Raji (cell line): ENCODE measurements around the gene BICD1.

Experiments
- POLR2A ChIP-seq: IDR thresholded peaks from 2 replicates; pipeline ENCODE4 v1.6.1; 2011; ENCODE audit warnings: low read depth, low read length, control low read depth; ENCODE audit not compliant: insufficient read depth

The BICD1 gene

DNA sequence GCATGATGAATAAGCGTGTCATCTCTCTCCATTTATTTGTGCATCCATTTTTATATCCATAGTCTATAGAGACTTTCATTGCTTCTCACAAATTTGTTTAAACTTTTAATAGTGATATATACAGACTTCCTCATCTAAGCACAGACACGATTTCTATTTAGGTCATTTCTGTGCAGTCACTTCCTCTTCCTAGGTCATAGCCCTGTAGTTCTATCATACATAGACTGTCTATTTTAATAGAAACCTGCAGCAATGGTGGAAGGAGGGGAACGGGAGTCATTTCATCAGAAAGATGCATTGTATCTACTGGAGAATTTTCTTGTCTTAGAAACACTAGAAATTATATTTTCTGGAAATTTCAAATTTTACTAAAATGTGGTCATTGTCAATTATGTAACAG, 159.3 kb downstream of the BICD1 start:
- TF ChIP-seq POLR2A: 0 out of 2 replicates have a peak, but pooled peaks have one; percentile 17

DNA sequence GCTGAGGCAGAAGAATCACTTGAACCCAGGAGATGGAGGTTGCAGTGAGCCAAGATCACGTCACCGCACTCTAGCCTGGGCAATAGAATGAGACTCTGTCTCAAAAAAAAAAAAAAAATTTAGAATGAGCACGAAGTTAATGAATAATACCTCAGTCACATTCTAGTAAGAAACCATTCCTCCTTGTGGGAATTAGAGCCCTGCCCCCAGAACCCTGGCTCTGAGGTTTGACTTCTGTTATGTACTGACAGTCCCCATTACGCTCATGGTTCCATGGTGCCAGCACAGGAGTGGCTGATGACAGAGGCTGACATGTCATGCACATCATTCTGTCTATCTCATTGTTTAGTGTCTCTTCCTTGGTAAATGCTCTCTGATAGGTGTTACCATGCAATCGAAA, 160.1 kb downstream of the BICD1 start:
- TF ChIP-seq POLR2A: no peak

DNA sequence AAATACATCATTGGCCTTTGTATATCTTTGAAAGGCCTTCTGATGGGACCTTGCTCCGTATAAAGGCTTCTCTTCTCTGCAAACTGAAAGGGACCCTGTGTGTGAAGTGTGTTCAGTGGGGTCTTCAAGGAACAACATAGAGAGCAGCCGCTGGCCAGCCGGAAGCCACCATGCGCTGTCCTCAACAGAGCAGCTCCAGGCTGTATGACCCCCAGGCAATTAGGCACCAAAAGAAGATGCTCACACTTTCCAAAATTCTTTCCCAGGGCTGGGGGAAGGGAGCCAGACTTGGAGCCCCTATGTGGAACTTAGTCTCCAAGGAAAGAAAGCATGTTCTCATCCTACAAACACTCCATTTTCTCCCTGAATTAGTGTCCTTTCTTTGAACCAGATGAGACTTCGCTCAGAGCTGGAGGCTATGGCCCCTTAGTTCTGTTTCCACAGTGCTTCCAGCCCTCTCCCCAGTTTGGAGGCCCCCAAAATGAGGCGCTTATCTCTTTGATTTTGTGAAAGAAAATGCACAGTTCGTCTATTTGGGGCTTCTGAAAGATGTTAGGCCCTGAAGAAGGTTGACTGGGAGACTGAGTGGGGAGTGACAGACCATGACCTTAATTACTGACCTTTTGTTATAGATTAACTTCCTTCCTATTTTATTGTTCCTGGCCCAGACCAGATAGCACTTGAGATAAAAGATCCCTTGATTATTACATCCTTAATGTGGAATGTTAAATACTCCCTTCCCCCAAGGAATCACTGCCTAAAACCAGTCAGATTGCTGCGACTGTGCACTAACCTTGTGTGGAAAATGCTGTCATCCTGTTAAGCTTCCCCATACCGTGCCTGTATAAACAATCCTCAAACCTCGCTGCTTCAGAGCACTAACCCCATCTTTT, 164.4 kb downstream of the BICD1 start:
- TF ChIP-seq POLR2A: 0 out of 2 replicates have a peak, but pooled peaks have one; percentile 20

DNA sequence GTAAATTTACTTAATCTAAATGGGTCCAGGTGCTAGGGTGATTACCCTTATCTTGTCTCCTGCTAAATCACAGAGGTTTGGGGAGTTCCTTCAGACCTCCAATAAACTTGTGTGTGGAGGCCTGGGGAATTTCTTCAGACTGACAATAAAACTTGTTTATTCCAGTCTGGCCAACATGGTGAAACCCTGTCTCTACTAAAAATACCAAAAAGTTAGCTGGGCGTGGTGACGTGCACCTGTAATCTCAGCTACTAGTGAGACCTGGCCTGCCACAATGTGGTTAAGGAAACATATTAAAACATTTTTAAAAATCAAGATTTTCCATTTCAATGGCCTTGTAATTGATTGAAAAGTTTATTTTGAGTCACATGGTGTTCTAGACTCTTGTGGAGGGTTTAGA, 165.8 kb downstream of the BICD1 start:
- TF ChIP-seq POLR2A: no peak

DNA sequence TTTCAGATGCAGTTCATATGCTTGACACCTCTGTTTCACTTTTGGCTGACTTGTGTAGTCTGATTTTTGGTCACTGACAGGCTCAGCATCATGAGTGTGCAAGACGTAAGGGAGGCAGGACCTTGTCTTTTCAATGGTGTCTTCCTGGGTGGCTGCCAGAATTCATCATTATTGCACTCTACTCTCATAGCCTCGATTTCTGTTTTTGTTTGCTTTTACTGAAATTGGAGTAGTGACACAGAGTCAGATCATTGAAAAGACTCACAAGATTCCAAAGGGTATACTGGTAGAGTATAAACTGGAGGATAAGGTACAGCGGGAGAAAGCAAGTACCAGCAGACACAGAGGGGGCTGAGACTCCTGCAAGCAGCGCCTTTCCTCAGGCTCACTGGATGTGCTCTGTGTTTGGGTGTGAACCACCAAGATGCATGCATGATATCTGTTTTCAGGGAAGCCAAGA, 166.4 kb downstream of the BICD1 start:
- TF ChIP-seq POLR2A: no peak

DNA sequence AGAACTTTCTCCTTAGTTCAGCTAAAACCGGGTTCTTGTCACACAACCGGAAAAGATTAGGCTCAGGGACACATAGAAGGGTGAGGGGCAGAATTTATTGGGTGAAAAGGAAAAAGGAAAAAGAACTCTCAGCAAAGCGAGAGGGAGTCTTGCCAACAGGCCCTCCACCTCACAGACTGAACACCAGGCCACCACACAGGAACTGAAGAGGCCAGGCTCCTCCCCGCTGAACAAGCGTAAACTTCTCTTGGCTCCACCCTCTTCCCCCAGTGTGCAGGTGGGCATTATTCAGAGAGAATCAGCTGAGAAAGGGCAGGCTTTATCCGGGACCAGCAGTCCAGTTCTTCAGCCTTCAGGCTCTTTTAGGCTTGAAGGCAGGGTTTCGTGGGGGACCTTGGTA, 167.1 kb downstream of the BICD1 start:
- TF ChIP-seq POLR2A: peak; percentile 97

DNA sequence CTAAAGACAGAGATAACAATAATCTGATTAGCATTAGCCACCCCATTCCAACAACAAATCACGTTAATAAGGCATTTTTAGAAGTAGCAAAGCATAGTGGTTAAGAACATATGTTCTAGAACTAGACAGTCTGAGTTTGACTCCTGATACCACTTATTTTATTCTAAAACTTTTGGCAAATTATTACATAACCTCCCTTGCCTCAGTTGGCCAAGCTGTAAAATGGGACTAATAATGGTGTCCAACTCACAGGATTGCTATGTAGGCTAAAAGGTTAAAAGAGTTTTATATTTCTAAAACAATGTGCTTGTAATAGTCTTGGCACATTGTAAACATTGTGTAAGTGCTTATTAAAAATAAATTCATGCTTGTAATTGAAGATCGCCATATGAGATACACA, 168.0 kb downstream of the BICD1 start:
- no peak for TF ChIP-seq POLR2A

DNA sequence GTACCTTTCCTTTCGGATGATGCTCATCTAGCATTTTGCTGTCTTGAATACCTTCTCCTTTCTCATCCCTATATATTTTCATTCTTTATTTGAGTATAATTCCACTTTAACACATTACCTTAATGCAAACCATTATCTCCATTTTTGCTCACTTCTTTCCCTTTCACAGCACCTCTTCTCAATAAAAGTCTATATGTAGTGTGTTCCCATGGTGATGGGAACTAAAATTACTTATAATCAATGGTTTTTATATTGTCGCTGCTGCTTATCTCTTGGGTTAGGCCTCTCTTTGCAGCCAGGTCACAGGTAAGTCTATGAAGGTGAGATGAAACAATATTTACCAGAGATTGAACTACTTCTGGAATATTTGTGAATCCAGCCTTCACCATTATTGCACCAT, 171.1 kb downstream of the BICD1 start:
- TF ChIP-seq POLR2A: no peak

DNA sequence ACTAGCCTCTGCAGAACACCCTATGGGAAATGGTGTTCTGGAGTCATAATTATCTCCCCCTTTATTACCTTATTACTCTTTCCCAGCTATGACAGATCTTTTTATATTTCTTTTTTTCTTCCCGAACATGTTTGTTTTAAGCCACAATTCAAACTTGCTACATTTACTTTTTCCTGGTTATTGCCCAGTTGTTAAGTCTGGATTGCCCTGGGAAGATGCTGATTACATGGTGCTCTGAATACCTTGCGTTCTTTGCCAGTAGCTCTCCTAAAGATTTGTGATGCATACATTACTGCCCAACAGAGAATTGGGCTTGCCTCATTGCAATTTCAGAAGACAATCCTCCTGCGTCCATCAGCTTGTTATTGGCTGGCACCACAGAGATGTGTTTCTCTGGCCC, 174.5 kb downstream of the BICD1 start:
- TF ChIP-seq POLR2A: no peak

DNA sequence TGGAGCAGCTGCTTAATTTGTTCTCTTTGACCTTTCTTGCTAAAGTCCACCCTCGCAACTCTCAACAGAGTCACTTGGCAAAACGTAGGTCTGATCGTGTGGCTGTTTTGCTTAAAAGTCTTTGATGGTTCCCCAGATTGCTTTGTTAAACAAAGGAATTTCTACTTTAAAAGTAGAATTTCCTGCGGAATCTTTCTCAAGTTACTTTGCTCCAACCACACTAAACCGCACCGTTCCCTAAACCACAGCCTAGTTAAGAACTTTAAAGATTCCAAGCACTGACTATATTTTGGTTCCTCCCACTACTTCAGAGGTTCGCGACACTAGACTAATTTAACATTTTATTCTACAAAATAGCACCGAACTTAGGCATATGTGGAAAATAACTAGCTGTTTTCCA, 177.9 kb downstream of the BICD1 start:
- no peak for TF ChIP-seq POLR2A

DNA sequence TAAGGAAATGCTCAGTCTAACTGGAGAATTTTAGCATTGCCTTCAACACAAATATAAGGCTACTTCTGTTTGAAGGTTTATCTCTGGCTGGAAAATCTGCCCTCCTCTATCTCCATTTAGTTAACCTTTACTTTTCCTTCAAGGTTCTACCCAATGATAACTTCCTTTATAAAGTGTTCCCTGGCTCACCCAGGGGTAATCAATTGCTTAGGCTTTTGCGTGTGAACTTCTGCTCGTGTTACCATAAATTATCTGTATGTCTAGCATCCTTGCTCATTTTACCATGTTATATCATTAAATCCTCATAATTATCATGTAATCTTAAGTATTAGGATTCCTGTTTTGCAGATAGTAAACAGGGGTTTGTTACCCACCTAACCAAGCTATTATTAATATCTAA, 178.4 kb downstream of the BICD1 start:
- TF ChIP-seq POLR2A: no peak

DNA sequence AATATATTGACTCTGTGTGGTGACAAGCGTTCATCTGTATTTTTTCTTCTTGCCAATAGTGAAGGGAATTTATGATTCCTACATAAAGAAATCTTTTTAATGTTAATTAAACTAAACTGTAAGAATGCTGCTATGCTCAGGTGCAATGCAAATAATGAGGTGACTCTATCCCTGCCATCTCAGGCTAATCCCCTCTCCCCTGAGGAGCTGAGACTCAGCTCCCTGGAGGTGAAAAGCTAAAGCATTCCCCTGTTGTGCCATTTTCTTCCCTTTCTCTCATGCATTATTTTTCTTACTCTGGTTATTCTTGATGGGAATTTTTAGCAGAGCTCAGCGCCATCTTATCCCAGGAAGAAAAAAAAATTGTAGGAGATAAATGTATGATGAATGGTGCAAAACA, 178.8 kb downstream of the BICD1 start:
- no peak for TF ChIP-seq POLR2A

DNA sequence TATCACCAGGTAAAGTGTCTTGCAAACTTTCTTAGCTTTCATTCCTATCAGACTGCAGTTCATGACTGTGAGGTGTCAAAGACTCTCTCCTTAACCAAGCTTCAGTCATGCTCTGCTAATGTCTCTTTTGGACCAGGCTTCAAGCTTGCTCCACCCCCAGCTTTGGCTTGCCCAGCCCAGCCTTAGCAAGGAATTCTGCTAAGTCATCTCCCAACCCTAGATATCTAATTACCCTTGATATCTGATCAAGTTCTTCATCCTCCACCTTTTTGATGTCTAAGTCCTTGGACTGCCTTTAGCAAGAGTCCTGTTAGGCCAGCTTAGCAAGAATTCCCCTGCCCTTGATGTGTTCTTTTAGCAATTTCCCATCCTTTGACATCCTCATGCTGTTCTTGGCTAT, 183.8 kb downstream of the BICD1 start:
- TF ChIP-seq POLR2A: no peak

DNA sequence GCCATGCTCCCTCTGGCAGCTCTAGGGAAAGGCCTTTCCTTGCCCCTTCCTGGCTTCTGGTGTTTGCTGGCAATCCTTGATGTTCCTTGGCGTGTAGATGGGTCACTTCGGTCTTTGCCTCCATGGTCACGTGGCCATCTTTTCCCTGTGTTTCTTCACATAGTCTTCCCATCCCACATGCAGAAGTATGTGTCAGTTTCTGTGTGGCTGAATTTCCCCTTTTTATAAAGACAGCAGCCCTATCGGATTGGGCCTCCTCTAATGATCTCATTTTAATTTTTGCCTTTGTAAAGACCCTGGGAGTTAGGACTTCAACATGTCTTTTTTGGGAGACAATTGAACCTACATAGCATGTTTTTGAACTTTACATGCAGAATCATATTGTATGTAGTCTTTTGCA, 185.5 kb downstream of the BICD1 start:
- no peak for TF ChIP-seq POLR2A

DNA sequence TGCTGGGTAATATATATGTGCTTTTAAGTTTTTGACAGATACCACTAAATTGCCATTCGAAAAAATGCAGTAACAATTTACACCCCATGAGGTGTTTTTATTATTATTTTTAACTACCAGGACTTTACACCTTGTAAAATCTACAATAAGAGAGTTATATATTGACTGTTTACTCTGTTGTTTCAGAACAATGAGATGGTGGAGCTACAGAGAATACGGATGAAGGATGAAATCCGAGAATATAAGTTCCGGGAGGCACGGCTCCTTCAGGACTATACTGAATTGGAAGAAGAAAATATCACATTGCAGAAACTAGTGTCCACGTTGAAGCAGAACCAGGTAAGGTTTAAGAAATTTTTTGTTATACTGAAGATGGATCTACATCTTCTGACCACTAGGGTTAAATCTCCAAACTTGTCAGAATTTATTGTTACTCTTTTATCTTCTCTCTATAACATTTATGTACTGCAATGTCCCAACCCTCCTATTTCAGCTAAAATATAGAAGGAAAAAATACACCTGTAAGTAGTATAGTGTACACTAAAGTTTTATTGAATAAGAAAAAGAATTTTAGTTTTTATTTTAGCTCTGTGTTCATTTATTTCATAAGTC, 187.3 kb downstream of the BICD1 start:
- no peak for TF ChIP-seq POLR2A

DNA sequence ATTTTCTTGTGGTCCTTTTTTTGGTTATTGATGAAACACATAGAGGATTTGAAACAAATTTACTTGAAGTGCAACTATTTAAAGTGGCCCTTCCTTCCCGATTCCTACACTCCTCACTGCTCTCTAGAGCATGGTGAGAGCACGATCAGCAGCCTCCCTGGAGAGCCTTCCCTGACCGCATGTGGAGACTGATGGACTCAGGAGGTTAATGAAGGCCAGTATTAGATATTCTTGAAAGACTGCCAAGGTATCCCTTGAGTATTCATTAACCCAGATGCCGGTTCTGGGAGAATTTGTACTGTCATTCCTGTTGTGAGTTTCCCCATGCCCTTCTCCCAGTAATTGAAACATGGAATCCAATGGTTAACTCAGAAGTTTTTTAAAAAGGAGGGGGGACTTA, 189.9 kb downstream of the BICD1 start:
- no peak for TF ChIP-seq POLR2A
